Osteocyte (in vitro differentiated cells): ENCODE data around the gene SYNPO2. TPM values are rescaled to one million over a fixed set of nuclear protein-coding genes. Genes with fewer than 3 reads are reported as not detected.

Experiments used
- DNase-seq: peaks from one replicate; pipeline ENCODE4 v3.0.0; 2021; ENCODE audit warnings: mixed read lengths; ENCODE audit not compliant: unreplicated experiment; ENCODE audit errors: extremely low spot score
- H3K27ac Mint-ChIP-seq: one replicate; pipeline ENCODE4 v1.8.0; 2021; ENCODE audit warnings: mild to moderate bottlenecking, mixed read lengths; ENCODE audit not compliant: unreplicated experiment
- H3K27me3 Mint-ChIP-seq: one replicate; pipeline ENCODE4 v1.8.0; 2021; ENCODE audit warnings: mixed read lengths; ENCODE audit not compliant: unreplicated experiment
- H3K36me3 Mint-ChIP-seq: one replicate; pipeline ENCODE4 v1.8.0; 2021; ENCODE audit warnings: mixed read lengths; ENCODE audit not compliant: unreplicated experiment
- H3K4me1 Mint-ChIP-seq: one replicate; pipeline ENCODE4 v1.8.0; 2021; ENCODE audit warnings: mixed read lengths; ENCODE audit not compliant: unreplicated experiment
- H3K4me3 Mint-ChIP-seq: one replicate; pipeline ENCODE4 v1.8.0; 2021; ENCODE audit warnings: mild to moderate bottlenecking, moderate library complexity, mixed read lengths; ENCODE audit not compliant: unreplicated experiment
- H3K9me3 Mint-ChIP-seq: one replicate; pipeline ENCODE4 v1.8.0; 2021; ENCODE audit warnings: mixed read lengths; ENCODE audit not compliant: unreplicated experiment
- CTCF ChIP-seq: fragments of 200-600 bp; sonication (generic); IDR thresholded peaks from 2 replicates; pipeline ENCODE4 v1.5.0; 2021; ENCODE audit warnings: antibody characterized with exemption, mild to moderate bottlenecking, moderate library complexity
- total RNA-seq: library from RNA; stranded (reverse); gene quantifications from 2 replicates; pipeline ENCODE4 v1.2.1, GENCODE V29; 2021

Gene SYNPO2
- total RNA-seq, 1 donor from 2014 or later = 4.1 TPM

GRCh38 chr4:118850488-118851173, 38.0 kb upstream of the SYNPO2 start:
- Mint-ChIP-seq H3K27me3 (peaks cover under 1% of the 10 kb centered on the region), H3K4me1 (peaks cover 13% of the 10 kb centered on the region), H3K27ac (peak overlapping the region; percentile 88), H3K4me3 (peak overlapping the region; percentile 79), H3K36me3 (no peaks in the 10 kb centered on the region), H3K9me3 (no peaks in the 10 kb centered on the region)
- no peak for DNase-seq
- TF ChIP-seq CTCF = no peak

GRCh38 chr4:118857760-118858159, 30.9 kb upstream of the SYNPO2 start:
- Mint-ChIP-seq H3K27ac (no peak overlapping the region), H3K4me1 (no peaks in the 10 kb centered on the region), H3K27me3 (peaks cover 2% of the 10 kb centered on the region), H3K36me3 (no peaks in the 10 kb centered on the region), H3K4me3 (no peak overlapping the region), H3K9me3 (no peaks in the 10 kb centered on the region)
- TF ChIP-seq CTCF = no peak
- no peak for DNase-seq

GRCh38 chr4:118858779-118859178, 29.9 kb upstream of the SYNPO2 start:
- Mint-ChIP-seq H3K4me1 (no peaks in the 10 kb centered on the region), H3K36me3 (no peaks in the 10 kb centered on the region), H3K27ac (no peak overlapping the region), H3K9me3 (no peaks in the 10 kb centered on the region), H3K27me3 (peaks cover 2% of the 10 kb centered on the region), H3K4me3 (no peak overlapping the region)
- no peak for DNase-seq
- no peak for TF ChIP-seq CTCF

- Mint-ChIP-seq H3K4me1 (peaks cover 6% of the 10 kb centered on the region), H3K27me3 (no peaks in the 10 kb centered on the region), H3K27ac (no peak overlapping the region), H3K9me3 (no peaks in the 10 kb centered on the region), H3K4me3 (no peak overlapping the region), H3K36me3 (no peaks in the 10 kb centered on the region)
- DNase-seq = no peak
- peak; percentile 80 for TF ChIP-seq CTCF
Measured at GRCh38 chr4:118865091-118865708, 23.5 kb upstream of the SYNPO2 start.

GRCh38 chr4:118866442-118866841, 22.2 kb upstream of the SYNPO2 start:
- Mint-ChIP-seq H3K4me3 (no peak overlapping the region), H3K4me1 (peaks cover 6% of the 10 kb centered on the region), H3K36me3 (no peaks in the 10 kb centered on the region), H3K27ac (no peak overlapping the region), H3K27me3 (no peaks in the 10 kb centered on the region), H3K9me3 (no peaks in the 10 kb centered on the region)
- DNase-seq = no peak
- no peak for TF ChIP-seq CTCF
